HG03520 (cell line): ENCODE results near the gene CDK14.

Experiments
- ATAC-seq: cut with Tn5 transposase; IDR thresholded peaks from one replicate; pipeline ENCODE4 v1.9.1; 2021; ENCODE audit warnings: mild to moderate bottlenecking, moderate library complexity; ENCODE audit not compliant: unreplicated experiment

CDK14 gene

DNA sequence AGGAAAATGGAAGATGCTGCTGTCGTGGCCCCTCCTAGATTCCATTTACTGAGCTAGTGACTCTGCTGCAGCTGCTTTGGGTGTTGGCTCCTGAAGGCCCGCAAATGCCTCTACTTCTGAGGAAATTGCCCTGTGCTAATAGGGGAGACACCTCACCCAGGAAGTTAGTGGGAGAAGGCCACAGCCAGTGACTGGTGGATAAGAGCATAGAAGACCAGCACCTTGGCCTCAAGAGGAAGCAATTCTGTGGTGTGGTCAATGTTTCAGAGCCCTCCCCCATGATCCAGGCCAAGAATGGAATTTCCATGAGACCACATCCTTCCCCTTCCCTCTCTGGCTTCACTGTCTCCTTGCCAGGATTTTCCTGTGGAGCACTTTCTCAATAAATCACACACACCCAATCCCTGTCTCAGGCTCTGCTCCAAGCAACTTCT is 643.1 kb downstream of the CDK14 start:
- no peak for ATAC-seq

- no peak for ATAC-seq
Observed at GRCh38 chr7:91239772-91240171, 643.7 kb downstream of the CDK14 start.

- ATAC-seq = no peak
Observed at GRCh38 chr7:91240376-91240941, 644.3 kb downstream of the CDK14 start.

GRCh38 chr7:91242097-91242844 is 646.1 kb downstream of the CDK14 start:
- ATAC-seq = no peak

DNA sequence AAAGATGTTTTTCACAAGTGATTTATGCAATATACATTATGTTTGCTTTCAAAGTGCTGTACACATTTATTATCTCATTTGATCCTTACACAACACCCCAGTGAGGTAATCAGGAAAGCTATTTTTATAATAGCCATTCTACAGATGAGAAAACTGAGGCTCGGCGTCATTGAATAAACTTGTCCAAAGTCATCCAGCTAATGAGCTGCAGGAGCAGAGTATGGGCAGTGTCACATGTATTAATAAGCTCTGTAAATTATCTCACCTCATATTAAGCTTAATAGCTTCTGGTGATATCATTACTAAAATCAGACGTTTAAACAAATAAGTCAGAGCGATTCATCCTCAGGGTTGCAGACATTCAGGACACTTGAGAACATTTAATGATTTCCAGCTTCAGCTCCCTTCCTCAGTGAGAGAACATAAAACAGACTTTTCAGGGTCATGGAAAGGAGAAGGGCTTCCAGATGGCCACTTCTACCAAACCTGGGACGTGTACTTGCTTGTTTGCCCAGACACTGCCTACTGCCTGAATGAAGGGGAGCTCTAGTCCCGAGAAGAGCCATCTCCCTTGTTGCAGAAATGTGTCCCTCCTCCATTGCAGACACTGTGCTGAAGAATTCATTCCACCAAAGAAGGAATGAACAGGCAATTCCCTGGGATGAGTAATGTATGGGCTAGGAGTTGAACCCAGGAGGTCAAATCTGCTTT is 647.6 kb downstream of the CDK14 start:
- no peak for ATAC-seq

- no peak for ATAC-seq
Observed at GRCh38 chr7:91247500-91247899, 651.4 kb downstream of the CDK14 start.

DNA sequence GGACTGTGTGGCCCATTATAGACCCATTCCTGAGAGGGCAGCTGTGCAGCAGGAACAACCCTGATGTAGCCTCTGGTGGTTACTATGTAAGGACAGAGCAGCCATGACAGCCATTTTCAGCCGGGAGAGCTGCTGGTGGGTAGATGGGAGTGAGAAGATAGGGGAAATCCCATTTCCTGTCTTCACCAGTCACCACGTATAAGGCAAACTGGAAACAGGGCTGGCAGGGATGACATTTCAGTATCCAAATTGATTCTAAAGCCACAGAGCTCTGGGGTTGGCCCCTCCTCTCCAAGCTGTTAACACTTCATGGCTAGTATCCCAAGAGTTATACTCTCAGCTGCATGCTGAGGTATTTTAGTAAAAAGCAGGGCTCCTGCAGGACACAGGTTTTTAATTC is 652.9 kb downstream of the CDK14 start:
- no peak for ATAC-seq

DNA sequence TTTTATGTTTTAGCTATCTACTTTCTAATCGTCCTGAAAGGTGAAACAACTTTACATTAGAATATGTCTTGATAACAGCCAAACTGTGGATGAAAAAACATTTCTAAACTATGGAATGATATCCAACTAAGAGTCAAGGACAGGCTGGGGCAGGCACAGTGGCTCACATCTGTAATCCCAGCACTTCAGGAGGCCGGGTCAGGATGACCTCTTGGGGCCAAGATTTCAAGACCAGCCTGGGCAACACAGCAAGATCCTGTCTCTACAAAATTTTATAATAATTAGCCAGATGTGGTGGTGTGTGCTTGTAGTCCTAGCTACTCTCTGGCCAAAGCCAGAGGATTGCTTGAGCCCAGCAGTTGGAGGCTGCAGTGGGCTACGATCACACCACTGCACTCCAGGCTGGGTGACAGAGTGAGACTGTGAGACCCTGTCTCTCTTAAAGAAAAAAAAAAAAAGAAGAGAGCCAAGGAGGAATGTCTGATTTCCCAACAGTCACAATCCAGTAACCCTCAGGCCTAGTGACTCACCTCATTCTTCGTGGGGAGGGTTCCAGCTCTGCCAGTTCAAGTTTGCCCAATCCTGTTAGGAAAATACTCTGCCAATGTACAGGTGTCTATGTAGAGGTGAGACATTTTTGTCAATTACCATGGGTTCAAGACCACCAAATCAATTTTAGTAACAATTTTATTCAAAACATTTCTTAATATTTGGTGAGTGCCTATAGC is 653.5 kb downstream of the CDK14 start:
- no peak for ATAC-seq

GRCh38 chr7:91250706-91251105 is 654.6 kb downstream of the CDK14 start:
- no peak for ATAC-seq

DNA sequence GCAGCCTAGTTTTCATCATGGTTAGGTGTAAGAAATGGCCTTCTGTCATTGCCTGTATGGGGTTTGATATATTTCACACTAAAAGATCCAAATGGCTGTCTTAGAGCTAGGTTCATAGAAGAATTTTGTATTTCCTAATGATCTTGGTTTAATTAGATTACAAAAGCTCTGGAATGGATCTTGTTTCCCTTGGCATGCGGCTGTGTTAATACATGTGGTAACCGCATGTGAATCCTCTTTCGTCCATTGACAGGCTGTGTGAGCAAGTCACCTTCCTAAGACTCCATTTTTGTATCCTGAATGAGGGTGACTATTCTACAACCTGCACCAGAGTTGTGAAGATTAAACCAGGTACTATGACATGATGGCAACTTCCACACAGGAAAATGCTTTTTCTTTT is 655.8 kb downstream of the CDK14 start:
- no peak for ATAC-seq
